GM04503 (cell line): ENCODE data around the gene HS6ST3.
"Not testable (repeated sequence)": the region's sequence is repeated elsewhere in the genome, so short reads cannot be mapped to it uniquely, and the experiment has no call there.

Experiments used
- DNase-seq: peaks from one replicate; pipeline ENCODE4 v3.0.0-alpha.2; 2012; ENCODE audit warnings: low read depth

The HS6ST3 gene

DNA sequence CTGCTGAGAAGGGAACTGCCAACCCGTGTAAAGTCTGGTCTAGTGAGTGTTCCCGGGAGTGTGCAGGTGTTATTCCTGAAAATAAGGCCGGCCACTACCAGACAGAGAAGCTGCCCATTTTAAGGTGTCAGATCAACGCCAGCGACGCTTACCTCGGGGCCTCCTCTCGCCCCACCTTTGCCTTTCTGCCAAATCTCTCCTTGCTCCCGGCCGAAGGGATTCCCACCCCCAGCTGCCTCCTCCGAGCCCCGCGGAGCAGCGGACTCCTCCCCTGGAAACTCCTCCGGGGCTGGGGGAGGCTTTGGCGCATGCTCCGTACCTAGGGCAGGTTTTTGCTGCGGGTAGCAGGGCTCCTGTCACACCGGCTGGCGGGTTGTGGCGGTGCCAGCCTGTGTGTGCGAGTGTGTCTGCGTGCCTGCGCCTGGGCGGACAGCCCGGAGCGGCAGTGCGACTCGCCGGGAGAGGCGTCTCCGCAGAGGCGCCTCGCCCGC is at the start of gene HS6ST3:
Gene HS6ST3 (plus strand): TSS at position 359 of the 491 bp plus-strand sequence.
- DNase-seq = no peak

- DNase-seq = no peak
These were observed 48.4 kb upstream of the HS6ST3 start for GRCh38 chr13:96041326-96042110.

GRCh38 chr13:96044238-96044637 is 45.7 kb upstream of the HS6ST3 start:
- no peak for DNase-seq

DNA sequence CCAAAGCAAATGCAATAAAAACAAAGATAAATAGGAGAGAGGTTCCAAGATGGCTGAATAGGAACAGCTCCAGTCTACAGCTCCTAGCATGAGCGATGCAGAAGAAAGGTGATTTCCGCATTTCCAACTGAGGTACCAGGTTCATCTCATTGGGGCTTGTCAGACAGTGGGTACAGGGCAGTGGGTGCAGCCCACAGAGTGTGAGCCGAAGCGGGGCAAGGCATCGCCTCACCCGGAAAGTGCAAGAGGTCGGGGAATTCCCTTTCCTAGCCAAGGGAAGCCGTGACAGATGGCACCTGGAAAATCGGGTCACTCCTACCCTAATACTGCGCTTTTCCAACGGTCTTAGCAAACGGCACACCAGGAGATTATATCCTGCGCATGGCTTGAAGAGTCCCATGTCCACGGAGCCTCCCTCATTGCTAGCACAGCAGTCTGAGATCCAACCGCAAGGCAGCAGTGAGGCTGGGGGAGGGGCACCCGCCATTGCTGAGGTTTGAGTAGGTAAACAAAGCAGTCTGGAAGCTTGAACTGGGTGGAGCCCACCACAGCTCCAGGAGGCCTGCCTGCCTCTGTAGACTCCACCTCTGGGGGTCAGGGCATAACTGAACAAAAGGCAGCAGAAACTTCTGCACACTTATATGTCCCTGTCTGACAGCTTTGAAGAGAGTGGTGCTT is 43.3 kb upstream of the HS6ST3 start:
- not testable (repeated sequence) for DNase-seq

- not testable (repeated sequence) for DNase-seq
These were observed 39.0 kb upstream of the HS6ST3 start for GRCh38 chr13:96050955-96051354.

DNA sequence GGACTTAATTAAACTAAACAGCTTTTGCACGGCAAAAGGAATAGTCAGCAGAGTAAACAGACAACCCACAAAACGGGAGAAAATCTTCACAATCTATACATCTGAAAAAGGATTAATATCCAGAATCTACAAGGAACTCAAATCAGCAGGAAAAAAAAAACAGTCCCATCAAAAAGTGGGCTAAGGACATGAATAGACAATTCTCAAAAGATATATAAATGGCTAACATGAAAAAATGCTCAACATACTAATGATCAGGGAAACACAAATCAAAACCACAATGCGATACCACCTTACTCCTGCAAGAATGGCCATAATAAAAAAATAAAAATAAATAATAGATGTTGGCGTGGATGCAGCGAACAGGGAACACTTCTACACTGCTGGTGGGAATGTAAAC is 38.4 kb upstream of the HS6ST3 start:
- not testable (repeated sequence) for DNase-seq

- not testable (repeated sequence) for DNase-seq
These were observed 38.0 kb upstream of the HS6ST3 start for GRCh38 chr13:96051946-96052345.

DNA sequence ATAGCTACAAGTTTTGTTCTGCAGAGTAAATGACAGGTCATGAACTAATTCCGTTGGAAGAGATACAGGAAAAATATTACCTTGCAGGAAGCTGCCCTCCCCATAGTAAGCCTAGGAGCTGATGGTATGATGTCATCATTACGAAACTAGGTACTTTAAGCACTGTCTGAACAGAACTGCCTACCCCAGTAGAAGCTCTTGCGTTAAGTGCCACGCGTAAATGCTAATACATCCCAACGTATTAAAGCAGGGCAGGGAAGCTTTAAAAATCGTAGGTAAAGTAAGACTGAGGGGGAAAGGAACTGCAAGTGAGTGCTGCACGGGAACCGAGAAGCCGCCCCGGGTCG is 37.3 kb upstream of the HS6ST3 start:
- peak; percentile 24 for DNase-seq

DNA sequence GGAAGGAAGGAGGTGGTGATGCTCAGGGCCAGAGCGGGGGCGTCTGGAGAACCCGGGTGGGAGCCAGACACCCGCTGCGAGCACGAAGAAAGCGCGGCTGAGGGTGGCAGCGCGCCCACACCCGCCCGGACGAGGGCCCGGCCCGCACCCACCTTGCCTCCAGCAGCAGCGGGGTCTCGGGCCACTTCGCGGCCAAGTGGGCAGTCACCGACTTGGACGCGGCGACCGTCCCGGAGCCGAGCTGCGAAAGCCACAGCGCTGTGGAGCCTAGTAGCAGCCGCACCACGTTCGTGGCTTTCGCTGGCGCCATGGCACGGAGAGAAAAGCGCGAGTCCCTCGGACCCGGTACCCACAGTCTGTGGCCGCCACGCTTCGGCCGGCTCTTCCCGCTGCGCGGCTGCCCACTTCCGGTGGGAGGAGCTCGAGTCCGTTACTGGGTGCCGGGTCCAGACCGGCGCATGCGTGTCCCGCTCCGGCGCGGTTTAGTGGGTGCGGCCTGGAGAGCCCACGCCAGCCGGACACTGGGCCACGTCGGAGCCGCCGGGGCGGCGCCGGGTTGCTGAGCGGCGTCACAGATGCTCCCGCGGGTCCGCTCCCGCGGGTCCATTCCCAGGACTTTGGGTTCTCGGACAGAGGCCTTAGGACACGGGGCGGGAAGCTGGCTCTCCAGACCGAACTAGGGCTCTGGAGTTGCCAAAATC is 36.8 kb upstream of the HS6ST3 start, which contains the start of gene UGGT2:
Gene UGGT2 (minus strand): TSS at position 399 of the 701 bp plus-strand sequence. CDS start 89 bp downstream, at position 310.
- peak; percentile 65 for DNase-seq

DNA sequence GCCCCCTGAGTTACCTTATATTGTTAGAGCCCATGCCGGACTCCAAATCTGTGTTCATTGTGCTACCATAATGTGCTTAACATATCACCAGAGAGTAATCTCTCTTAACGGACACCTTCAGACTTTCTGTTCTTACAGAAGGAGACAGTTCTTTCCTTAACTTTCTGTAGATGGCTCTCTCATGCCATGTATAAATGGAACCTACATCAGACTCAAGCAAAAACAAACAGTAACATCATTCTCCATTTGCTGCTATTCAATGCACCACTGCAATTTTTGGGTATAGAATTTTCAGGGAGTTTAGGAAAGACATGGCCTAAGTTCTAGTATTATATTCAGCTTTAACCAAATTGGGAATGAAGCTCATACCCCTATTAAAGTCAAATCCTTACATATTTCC is 24.1 kb upstream of the HS6ST3 start:
- DNase-seq = no peak

GRCh38 chr13:96068729-96069128 is 21.2 kb upstream of the HS6ST3 start:
- DNase-seq = no peak

GRCh38 chr13:96071504-96071903 is 18.4 kb upstream of the HS6ST3 start:
- no peak for DNase-seq

DNA sequence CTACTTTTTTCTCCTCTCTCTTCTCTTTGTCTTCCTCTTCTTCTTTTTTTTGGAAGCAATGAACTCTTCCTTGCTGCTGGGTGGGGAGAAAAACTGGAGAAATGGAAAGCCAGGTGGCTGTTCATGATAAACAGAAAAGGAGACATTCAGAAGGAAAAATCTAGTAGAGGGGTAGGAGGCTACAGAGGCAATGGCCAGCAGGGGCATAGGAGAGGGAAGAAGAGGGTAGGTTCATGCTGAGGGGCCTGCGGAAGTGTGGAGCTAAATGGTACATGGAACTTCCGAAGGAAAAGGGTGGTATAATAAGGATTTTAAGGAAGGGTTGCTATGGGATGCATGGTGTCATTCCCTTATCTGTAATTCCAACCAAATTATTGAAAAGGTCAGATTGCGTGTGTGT is 17.5 kb upstream of the HS6ST3 start:
- no peak for DNase-seq

DNA sequence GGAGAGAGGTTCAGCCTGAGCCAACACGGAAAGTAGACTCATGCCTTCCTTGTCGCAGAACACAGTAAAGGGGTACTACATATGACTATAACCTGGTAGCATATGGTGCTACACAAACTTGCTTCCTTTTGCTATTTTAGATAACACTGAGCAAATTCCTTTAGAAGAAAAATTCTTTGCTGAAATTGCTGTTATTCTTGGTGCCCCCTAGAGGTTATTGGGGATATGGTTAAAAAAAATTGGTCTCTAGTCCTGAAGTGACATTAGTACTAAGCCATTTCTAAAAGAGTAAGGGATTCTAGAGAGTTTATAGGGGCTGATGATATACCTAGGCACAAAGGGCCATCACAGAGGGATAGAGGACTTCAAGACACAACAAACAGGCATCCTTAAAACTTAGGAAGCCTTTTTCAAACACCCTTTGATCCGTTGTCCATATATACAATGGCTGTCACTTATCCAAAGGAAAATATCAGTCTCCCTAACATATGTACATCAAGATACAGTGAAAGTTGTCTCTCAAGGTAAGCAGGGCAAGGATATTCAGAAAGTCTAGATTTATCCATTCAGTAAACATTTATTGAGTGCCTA is 13.9 kb upstream of the HS6ST3 start:
- DNase-seq = peak; percentile 3

- no peak for DNase-seq
These were observed 9.2 kb upstream of the HS6ST3 start for GRCh38 chr13:96080676-96081075.

- DNase-seq = no peak
These were observed 8.0 kb upstream of the HS6ST3 start for GRCh38 chr13:96081888-96082287.

- no peak for DNase-seq
These were observed 7.3 kb upstream of the HS6ST3 start for GRCh38 chr13:96082640-96083039.

DNA sequence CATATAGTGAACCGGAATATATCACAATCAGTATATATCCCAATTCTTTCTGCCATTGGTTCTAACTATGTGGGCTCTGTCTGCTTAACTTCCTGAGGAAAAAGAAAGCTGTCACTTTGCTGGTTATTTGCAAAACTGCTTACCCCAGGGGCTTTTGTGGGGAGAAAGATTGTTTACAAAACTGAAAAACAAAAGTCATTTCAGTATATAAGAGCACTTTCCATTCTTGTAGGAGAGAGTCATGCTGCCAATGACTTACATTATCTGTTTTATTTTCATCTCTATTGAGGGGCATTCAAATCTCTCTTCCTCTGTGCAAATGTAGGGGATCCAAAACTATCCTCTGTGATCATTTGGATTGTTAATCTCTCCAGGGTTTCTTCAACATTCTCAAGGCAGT is 3.2 kb upstream of the HS6ST3 start:
- DNase-seq = no peak

DNA sequence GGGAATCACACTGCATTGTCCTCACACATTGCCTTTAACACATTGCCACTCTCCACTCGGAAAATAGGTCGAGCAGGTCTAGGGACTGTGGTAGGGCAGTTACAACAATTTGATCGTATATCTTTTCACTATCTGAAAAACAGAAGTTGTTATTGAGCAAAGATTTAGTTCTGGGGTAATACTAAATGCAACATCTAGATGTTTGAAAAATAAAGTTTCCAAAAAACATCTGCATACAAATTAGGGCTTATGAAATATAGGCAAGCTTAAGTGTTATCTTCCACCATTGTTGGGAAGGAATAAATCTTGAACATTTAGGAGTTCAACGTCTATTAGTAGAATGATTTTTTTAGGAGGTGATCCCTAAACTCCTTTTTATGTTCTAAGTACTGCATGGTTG is 768 bp upstream of the HS6ST3 start:
- no peak for DNase-seq

- DNase-seq = no peak
These were observed 564 bp downstream of the HS6ST3 start for GRCh38 chr13:96090240-96091101.
